Measurements from ENCODE around the gene TNFRSF12A.

Gene TNFRSF12A

DNA sequence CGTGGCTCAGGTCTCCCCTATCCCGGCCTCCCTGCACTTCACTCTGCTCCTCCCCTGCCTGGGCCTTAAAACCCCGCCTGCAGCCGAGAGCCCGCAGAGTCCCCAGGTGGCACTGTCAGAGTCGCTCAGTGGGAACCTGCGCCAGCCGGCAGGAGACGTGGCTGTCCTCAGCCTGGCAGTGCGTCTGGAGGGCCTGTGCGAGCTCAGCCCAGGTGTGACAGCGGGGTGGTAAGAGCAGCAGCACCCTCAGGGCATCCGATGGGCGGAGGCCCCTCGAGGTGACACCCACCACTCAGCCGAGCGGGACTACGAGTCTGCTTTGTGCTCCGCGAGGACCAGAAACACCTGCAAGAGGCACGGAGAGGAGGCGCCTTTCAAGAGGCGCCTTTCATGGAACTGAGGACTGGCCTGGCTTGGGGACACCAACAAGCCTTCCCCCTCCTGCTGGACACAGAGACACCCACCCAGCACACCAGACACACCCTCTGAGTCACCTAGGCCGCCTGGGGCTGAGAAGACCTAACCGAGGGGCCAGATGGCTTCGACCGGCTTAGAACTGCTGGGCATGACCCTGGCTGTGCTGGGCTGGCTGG lies 7.2 kb upstream of the TNFRSF12A start, which contains the start of gene CLDN9:
TSS of gene CLDN9 (plus strand) at position 96 of the 593 bp plus-strand sequence. CDS start at position 536, 440 bp downstream.
- DNase-seq (ENCODE audit: low spot score): no peak

DNA sequence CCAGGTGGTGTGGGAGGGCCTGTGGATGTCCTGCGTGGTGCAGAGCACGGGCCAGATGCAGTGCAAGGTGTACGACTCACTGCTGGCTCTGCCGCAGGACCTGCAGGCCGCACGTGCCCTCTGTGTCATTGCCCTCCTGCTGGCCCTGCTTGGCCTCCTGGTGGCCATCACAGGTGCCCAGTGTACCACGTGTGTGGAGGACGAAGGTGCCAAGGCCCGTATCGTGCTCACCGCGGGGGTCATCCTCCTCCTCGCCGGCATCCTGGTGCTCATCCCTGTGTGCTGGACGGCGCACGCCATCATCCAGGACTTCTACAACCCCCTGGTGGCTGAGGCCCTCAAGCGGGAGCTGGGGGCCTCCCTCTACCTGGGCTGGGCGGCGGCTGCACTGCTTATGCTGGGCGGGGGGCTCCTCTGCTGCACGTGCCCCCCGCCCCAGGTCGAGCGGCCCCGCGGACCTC lies 6.6 kb upstream of the TNFRSF12A start:
- no peak for DNase-seq (ENCODE audit: low spot score)

DNA sequence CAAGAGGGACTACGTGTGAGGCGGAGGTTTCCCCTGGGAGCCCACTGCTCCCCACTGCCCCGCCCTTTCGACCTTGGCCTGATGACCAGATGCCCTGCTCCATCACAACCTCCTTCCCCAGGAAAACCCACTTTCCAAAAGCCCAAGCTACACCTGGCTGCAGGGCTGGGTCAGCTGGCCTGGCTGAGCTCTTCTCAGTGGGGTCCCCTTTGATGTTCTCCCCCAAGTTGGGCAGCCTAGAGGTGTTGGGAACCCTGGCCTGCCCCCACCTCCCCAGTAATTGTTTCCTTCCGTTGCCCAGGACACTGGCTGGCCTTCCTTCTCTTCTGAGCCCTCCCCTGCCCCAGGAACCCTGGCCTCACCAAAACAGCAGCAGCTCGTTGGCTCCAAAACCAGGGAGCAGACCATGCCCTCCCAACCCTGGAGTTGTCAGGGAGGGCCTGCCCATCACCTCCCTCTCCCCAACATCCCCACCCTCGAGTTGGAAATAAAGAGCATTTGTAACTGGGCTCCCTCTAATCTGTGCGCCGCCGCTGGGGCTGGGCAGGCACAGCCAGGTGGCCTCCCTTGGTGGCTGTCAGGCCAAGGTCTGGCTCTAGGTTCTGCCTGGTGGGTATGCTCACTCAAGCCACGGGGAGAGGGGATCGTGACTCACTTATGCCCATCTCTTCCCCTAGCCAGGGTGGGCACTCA lies 6.0 kb upstream of the TNFRSF12A start:
- DNase-seq (ENCODE audit: low spot score): no peak

DNA sequence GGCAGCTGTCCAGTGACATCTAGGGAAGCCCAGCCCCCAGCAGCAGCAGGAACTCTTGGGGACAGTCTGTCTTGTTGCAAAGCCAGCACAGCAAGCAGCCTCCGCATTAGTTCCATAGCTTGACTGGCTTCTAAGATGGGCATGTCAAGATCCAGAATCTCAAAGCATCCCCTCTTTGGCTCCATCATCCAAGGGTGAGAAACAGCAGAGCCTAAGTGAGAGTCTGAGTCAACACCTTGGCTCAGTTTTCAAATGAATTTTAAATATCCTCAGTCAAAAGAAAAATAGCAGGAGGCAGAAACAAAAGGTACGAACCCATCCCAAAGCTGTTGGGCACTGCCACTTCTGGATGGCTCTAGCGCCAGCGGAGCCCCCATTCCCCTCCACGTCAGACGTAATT lies 5.2 kb upstream of the TNFRSF12A start:
- no peak for DNase-seq (ENCODE audit: low spot score)

DNA sequence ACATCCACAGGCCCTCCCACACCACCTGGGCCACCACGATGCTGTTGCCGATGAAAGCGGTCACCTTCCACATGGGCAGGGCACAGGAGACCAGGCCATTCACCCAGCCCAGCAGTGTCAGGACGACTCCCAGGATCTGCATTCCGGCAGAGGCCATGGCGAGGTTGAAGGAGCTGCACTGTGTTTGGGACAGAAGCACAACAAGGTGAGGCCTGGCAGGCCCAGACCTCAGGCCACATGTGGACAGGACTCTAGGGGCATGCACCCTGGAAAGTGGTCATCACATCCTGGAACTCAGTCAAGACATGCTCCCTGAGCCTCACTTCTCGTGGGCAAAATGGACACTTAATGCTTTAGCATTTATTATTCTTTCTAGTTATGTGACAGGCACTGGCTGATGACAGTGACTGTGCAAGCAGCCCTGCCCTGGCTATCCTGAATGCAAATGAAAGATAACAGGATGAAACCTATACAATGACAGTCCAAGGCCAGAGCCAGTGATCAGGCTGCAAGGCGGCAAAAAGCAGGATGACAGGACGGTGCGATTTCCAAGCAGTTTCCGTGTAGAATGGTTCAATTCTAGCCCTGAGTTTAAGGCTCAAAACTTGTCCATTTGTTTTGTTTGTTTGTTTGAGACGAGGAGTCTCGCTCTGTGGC lies 4.2 kb upstream of the TNFRSF12A start:
- DNase-seq (ENCODE audit: low spot score): no peak

DNA sequence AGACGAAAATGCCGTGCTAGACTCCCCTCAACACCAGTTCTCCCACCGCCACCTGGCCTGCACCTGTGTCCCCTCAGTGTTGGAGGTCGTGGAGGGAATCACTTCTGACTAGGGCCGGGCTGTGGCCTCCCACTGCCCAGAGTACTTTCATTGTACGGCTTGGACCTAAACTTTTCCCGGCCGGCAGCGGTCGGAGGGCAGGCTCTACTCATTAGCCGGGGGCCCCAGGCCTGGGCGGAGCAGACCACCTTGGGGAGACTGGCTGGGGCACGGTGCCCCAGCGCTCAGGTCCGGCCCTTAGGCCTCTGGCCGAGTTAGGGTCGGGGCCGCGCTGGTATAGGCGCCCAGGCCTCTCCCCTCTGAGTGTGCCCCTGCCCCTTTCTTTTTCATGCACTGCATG lies 2.8 kb upstream of the TNFRSF12A start:
- DNase-seq (ENCODE audit: low spot score): no peak

DNA sequence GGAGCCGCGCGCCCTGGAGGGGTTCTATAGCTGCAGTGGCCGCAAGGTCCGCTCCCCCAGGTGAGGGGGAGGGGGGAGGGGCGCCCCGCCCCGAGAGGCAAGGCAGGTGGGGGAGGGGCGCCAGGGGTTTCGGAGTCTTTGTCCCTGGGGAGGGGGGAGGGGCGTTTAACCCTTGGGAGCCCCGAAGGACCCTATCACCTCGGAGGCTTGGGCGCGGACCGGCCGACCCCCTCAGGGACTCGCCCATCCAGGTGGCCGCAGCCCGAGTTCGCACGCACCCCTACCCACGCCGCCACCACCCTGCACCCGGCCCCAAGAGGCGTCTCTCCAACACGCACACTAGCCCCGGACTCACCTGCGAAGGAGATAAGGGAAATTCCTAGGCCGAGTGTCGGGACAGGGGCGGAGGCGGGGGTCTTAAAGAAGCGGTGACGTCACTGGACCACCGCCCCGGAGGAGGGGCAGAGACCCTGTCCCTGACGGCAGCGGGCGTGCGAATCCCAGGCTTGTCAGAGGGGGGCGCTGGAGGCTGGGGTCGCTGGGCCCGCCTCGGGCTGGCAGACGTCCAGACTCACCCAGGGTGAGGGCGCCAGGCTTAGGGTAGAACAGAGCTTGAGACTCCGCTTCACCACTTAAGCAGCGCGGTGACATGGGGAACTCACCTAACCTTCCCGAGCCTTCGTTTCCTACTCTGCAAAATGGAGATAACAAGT lies 2.2 kb upstream of the TNFRSF12A start, which contains the start of gene CLDN6:
TSS of gene CLDN6 (minus strand) at position 390 of the 713 bp plus-strand sequence. CDS start 2,162 bp downstream, outside the sequence.
- DNase-seq (ENCODE audit: low spot score): no peak

DNA sequence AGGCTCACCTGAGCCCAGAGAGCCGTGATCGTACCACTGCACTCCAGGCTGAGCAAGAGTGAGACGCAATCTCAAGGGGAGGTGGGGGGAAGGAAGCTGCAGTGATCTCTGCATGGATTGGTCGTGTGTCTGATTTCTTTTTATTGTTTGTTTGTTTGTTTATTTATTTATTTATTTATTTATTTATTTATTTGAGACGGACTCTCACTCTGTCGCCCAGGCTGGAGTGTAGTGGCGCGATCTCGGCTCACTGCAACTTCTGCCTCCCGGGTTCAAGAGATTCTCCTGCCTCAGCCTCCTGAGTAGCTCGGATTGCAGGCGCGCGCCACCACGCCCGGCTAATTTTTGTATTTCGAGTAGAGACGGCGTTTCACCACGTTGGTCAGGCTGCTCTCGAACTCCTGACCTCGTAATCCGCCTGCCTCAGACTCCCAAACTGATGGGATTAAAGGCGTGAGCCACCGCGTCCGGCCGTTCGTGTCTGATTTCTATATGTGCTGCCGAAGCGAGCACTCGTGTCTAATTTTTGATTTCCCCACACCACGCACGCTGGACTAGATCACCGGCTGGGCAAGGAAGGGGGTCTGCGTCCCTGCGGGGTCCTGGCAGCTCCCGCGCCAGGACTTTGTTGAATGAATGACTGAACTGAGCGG lies 448 bp upstream of the TNFRSF12A start:
- DNase-seq (ENCODE audit: low spot score): no peak

DNA sequence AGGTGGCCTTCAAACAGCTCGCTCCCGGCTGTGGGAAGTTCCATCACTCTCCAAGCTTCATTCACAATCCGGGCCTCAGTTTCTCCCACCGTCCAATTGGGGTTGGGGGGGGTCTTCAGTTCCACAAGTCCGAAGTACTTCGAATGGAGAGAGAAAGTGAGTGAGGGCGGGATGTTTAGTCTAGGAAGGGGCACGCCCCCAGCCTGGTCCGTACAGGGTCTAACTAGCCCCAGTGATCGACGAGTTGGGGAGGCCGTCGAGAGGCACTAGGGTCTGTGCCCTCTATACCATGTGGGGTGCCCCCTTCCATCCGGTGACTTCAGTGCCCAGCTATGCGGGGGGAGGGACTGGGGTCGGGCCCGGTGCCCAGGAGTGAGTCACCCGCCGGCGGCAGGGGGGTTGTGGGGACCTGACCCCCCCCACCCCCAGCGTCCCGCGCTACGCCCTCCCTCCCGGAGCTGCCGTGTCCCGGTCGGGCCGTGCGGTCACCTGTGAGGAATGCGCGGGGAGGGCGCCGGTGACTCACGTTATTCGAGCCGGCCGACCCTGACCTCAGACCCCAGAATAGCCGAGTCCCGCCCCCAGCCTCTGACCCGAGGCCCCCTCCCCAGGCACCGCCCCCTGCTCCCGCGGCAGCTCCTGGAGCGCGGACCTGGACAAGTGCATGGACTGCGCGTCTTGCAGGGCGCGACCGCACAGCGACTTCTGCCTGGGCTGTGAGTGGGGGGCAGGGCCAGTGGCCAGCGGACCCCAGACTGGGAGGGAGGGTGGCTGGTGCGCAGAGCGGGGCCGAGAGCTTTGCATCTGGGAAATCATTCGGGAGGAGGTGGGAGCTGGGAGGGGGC lies 658 bp downstream of the TNFRSF12A start:
- DNase-seq (ENCODE audit: low spot score): peak; percentile 93

DNA sequence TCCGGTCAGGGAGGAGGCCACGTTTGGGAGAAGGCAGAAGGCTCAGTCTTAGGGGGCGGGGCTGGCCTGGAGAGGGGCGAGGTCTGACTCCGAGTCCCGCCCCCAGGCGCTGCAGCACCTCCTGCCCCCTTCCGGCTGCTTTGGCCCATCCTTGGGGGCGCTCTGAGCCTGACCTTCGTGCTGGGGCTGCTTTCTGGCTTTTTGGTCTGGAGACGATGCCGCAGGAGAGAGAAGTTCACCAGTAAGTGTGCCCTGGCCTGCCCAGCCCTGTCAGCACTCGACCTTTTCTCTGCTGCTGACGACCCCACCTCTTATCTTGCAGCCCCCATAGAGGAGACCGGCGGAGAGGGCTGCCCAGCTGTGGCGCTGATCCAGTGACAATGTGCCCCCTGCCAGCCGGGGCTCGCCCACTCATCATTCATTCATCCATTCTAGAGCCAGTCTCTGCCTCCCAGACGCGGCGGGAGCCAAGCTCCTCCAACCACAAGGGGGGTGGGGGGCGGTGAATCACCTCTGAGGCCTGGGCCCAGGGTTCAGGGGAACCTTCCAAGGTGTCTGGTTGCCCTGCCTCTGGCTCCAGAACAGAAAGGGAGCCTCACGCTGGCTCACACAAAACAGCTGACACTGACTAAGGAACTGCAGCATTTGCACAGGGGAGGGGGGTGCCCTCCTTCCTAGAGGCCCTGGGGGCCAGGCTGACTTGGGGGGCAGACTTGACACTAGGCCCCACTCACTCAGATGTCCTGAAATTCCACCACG lies 1.5 kb downstream of the TNFRSF12A start:
- DNase-seq (ENCODE audit: low spot score): peak; percentile 84

DNA sequence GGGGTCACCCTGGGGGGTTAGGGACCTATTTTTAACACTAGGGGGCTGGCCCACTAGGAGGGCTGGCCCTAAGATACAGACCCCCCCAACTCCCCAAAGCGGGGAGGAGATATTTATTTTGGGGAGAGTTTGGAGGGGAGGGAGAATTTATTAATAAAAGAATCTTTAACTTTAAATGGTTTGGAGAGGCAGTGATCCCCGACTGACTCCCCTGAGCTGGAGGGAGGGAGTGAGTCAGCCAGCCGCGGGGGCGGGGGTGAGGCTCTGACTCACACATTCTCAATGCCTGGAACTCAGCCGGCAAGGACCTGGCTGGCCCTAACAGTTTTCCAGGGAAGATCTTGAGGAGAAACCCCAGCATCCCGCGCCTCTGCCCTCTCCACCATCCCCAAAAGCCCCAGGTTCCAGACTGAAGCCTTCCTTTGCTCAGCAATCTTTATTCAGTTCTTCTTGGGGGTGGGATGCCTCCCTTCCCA lies 2.1 kb downstream of the TNFRSF12A start:
- DNase-seq (ENCODE audit: low spot score): peak; percentile 95

DNA sequence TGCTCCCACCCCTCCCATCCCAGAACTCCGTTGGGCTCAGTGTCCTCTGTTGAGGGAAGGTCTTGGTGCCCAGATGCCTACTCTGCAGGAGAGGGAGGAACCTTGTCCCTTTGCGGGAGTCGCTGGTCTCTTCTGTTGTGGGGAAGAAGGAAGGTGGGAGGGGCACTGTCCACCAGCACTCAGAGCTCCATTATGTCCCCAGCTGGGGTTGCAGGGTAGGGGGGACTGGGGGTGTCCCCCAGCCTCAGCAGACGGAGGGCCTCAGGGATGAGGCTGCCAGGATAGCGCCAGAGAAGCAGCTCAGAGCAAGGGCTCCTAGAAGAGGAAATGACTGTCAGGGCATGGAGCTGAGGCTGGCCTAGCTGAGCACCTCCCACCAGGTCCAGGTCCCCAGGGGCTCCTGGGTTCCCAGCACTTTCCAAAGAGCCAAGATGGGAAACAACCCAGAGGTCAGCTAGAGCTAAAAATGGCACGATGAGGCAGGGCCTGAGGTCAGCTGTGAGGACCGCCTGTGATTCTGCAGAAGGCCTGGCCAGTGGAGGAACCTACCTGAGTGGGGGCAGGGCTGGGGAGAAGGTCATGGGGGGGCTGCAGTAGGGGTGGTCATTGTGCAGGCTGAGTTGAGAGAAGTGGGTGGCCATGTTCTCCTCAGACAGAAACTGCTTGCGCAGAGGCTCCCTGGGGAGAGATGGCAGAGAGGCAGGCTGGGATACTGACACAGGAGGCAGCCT lies 2.7 kb downstream of the TNFRSF12A start:
- DNase-seq (ENCODE audit: low spot score): peak; percentile 54

DNA sequence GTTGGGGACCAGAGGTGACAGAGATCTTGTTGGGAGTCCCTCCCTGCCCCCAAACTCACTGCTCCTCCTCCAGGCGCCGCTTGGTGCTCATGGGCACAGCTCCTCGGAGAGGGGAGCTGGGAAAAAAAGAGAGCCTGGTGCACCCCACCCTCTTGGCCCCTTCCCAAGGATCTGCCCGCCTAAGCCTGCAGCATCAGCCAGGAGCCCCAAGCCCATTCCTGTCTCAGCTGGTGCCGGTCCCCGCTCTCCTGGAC lies 3.2 kb downstream of the TNFRSF12A start:
- DNase-seq (ENCODE audit: low spot score): peak; percentile 56

DNA sequence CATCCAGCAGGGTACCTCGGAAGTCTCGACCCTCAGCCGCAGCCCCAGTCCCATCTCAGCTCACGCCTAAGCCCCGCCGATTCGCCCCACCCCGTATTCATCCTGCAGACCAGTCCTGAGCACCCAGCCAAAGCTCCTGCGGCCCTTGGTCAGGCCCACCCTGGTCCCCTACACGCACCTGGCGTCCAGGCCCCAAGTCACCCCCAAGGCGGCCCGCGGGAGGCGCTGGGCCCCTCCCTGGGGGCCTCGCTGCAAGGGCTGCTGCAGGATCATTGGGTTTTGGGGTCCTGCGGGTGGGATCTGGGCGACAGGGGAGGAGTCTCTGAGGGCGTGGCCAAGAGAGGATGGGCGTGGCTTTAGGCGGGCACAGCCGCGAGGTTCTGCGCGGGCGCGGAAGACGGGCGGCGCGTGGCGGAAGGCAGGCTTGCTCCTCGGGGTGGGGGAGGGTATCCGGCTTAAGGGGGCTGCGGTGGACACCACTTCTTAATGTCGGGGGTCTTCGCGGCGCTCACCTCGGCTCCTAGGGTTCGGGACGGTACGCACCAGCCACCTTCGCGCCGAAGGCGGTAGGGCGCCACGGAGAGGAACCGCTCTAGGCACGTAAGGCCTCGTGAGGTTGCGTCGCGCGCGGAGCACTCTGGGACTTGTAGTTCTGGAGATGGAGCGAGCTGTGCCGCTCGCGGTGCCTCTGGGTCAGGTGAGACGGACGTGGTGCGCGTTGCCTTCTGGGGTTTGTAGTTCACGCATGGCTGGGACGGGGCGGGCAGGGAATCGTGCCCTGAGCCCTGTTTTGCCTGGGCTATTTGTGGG lies 3.7 kb downstream of the TNFRSF12A start, which contains the start of the genes HCFC1R1 and THOC6:
TSS of gene HCFC1R1 (minus strand) at position 274 of the 810 bp plus-strand sequence. CDS start at position 273, 1 bp downstream.
TSS of gene THOC6 (plus strand) at position 367 of the 810 bp plus-strand sequence. CDS start at position 659, 292 bp downstream.
- peak; percentile 91 for DNase-seq (ENCODE audit: low spot score)

DNA sequence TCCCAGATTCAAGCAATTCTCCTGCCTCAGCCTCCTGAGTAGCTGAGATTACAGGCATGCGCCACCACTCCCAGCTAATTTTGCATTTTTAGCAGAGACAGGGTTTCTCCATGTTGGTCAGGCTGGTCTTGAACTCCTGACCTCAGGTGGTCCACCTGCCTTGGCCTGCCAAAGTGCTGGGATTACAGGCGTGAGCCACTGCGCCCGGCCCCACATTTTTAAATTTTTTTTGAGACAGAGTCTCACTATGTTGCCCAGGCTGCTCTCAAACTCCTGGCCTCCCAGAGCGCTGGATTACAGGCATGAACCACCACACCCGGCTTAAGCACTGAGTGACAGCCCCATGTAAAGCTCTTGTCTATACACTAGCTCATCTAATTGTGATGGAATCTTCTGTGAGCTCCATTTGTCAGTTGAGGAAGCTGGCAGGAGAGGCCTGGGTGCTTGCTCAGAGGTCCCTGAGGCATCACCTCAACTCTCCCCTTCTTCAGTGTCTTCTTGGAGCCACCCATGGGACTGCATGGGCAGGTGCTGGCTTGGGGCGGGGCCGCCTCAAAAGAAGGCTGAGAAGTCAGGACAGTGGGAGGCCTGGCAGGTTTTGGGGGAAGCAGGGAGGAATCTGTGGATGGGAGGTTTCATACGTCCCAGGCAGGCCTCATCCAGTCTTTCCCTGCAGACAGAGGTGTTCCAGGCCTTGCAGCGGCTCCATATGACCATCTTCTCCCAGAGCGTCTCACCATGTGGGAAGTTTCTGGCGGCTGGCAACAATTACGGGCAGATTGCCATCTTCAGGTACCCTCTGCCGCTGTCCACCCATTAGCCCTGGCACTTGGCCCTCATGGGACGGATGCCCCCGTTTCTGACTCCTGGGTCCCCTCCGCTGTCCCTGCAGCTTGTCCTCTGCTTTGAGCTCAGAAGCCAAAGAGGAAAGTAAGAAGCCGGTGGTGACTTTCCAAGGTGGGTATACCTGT lies 5.1 kb downstream of the TNFRSF12A start:
- no peak for DNase-seq (ENCODE audit: low spot score)

DNA sequence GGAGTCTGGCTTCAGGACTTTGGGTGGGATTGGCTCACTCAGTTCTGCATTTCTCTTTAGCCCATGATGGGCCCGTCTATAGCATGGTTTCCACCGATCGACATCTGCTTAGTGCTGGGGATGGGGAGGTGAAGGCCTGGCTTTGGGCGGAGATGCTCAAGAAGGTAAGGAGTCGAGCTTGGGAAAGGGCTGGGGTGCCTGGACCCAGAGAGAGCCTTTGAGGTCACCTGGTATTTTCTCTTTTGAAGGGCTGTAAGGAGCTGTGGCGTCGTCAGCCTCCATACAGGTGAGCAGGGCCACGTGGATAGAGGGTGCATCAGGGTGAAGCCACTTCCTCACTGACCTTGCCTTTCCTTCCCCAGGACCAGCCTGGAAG lies 5.8 kb downstream of the TNFRSF12A start:
- no peak for DNase-seq (ENCODE audit: low spot score)

All from hepatic stellate cell (primary cell).